ENCODE data around the gene BNIP1. TPM values are rescaled to one million over a fixed set of nuclear protein-coding genes. Genes with fewer than 3 reads are reported as not detected.

Gene BNIP1
- total and polyA plus RNA-seq, 2 of the 4 experiments (the other 2 are of a cell fraction) = 24.3 to 35.3 TPM

- Histone ChIP-seq H3K9me1 (ENCODE audit: insufficient read depth, low read length) (no peaks in the 10 kb centered on the region), H2AK9ac (replicated peaks; ENCODE audit: low read depth, low read length, poor library complexity) (no peak overlapping the region), H2BK5ac (ENCODE audit: low read depth, low read length, poor library complexity, severe bottlenecking) (no peak overlapping the region), H3K4ac (ENCODE audit: low read depth, low read length) (no peak overlapping the region), H3K4me2 (ENCODE audit: low read depth, low read length) (no peak overlapping the region), H3K23ac (ENCODE audit: low read depth, low read length) (no peak overlapping the region), H3K56ac (ENCODE audit: extremely low read depth, insufficient read depth, low read length) (no peak overlapping the region), H2BK15ac (ENCODE audit: low read depth, low read length) (no peak overlapping the region), H3K9me3 (ENCODE audit: control insufficient read depth, insufficient read depth, low read length) (no peaks in the 10 kb centered on the region), H2AK5ac (ENCODE audit: low read depth, low read length) (no peak overlapping the region), H4K8ac (ENCODE audit: low read depth in 2 of 2, low read length in 2 of 2) (no peak overlapping the region), H2AFZ (replicated peaks; ENCODE audit: low read length, poor library complexity) (no peak overlapping the region), H2BK120ac (ENCODE audit: low read depth, low read length) (no peak overlapping the region), H3K9ac (ENCODE audit: low read depth, low read length) (no peak overlapping the region), H4K5ac (ENCODE audit: low read depth, low read length) (no peak overlapping the region), H3K18ac (ENCODE audit: low read depth, low read length) (no peak overlapping the region), H3K36me3 (ENCODE audit: control insufficient read depth, insufficient read depth, low read length) (peaks cover 42% of the 10 kb centered on the region), H4K20me1 (ENCODE audit: insufficient read depth, low read length) (no peaks in the 10 kb centered on the region), H3K79me1 (ENCODE audit: low read depth in 1 of 2, low read length in 2 of 2) (0 out of 4 replicates have a peak, but pooled peaks cover 0 to 3% of the 10 kb centered on the region in 2 experiments), H2BK20ac (ENCODE audit: low read depth, low read length) (no peak overlapping the region), H3K4me3 (ENCODE audit: insufficient read depth, low read depth, low read length) (no peak overlapping the region), H3K27me3 (ENCODE audit: control insufficient read depth, insufficient read depth, low read length) (no peaks in the 10 kb centered on the region), H3K27ac (ENCODE audit: insufficient read depth, low read length) (no peak overlapping the region), H4K91ac (ENCODE audit: insufficient read depth, low read depth, low read length) (no peak overlapping the region), H3K4me1 (ENCODE audit: control insufficient read depth, insufficient read depth, low read length) (no peaks in the 10 kb centered on the region; the same call in 1 of the 2 replicates), H3K14ac (replicated peaks; ENCODE audit: low read depth, low read length) (no peak overlapping the region)
- ChIA-PET CTCF (interaction anchor here (0.7 kb wide), 1 partner anchor 1150 kb away, joined by 3 read pairs; no protein-coding TSS in a partner anchor), POLR2A (ENCODE audit: unreplicated experiment) (no interaction called here)
- ATAC-seq (ENCODE audit: low read depth) (no peak), DNase-seq (no peak)
- in situ Hi-C loops (cut with MboI; ENCODE audit: low sequenced_read_pairs) = loop anchor here (25.0 kb wide), 2 partner anchors 429 to 1154 kb away; no protein-coding TSS in a partner anchor
- 96% methylated on average over 4 of the region's 8 CpGs; no CpG with 5 or more reads in 1 of the 2 experiments for WGBS, 2 experiments (ENCODE audit: extremely low coverage in 2 of 2, insufficient read length in 1 of 2)
- dilution Hi-C loops (cut with HindIII; ENCODE audit: low sequenced_read_pairs, unreplicated experiment) = no loop called here
- no TSS peak for BruUV-seq (replicated peaks)
- TF ChIP-seq MXI1 (IDR thresholded peaks at IDR 0.05; ENCODE audit: borderline replicate concordance, low read depth, low read length) = no peak
- no peak for TF ChIP-seq POLR2A (IDR thresholded peaks at IDR 0.05; ENCODE audit: low read depth, low read length)
- TF ChIP-seq RCOR1 (IDR thresholded peaks at IDR 0.05; ENCODE audit: insufficient replicate concordance, low read length) = no peak
- no peak for TF ChIP-seq USF2 (IDR thresholded peaks at IDR 0.05; ENCODE audit: low read depth, low read length)
- no peak for TF ChIP-seq RFX5 (IDR thresholded peaks at IDR 0.05; ENCODE audit: low read depth, low read length)
- no peak for TF ChIP-seq CHD1 (IDR thresholded peaks at IDR 0.05; ENCODE audit: low read depth, low read length)
- no peak for TF ChIP-seq RAD21 (IDR thresholded peaks at IDR 0.05; ENCODE audit: low read length)
- no peak for TF ChIP-seq MAZ (IDR thresholded peaks at IDR 0.05; ENCODE audit: borderline replicate concordance, low read depth, low read length)
- TF ChIP-seq FOS (IDR thresholded peaks at IDR 0.05; ENCODE audit: low read depth, low read length) = no peak
- no peak for TF ChIP-seq ELK1 (IDR thresholded peaks at IDR 0.05; ENCODE audit: borderline replicate concordance, low read depth, low read length)
- no peak for TF ChIP-seq CEBPB (IDR thresholded peaks at IDR 0.05; ENCODE audit: low read depth, low read length)
- intact Hi-C loops (cut with micrococcal nuclease) = no loop called here
Measured at GRCh38 chr5:173158366-173158765, 14.0 kb downstream of the BNIP1 start.
